Neural progenitor cell (in vitro differentiated cells): ENCODE results near the gene UBR2. TPM values are rescaled to one million over a fixed set of nuclear protein-coding genes. Genes with fewer than 3 reads are reported as not detected.

ENCODE experiments used
- DNase-seq: peaks from one replicate; pipeline ENCODE4 v3.0.0-alpha.2; 2016; ENCODE audit warnings: low spot score
- H2AFZ ChIP-seq: fragments of 200-600 bp; sonication (generic); replicated peaks from 2 replicates; pipeline ENCODE4 v1.6.1; 2016; ENCODE audit warnings: antibody characterized with exemption
- H3F3A ChIP-seq: fragments of 200-600 bp; sonication (generic); 2 replicates; pipeline ENCODE4 v1.6.1; 2016; ENCODE audit warnings: antibody characterized with exemption, low read depth
- H3K27ac ChIP-seq: fragments of 200-600 bp; sonication (generic); 2 replicates; pipeline ENCODE4 v1.5.1; 2016; ENCODE audit warnings: mild to moderate bottlenecking
- H3K27me3 ChIP-seq: fragments of 200-600 bp; sonication (generic); 2 replicates; pipeline ENCODE4 v1.6.1; 2016; ENCODE audit warnings: mild to moderate bottlenecking, moderate library complexity
- H3K36me3 ChIP-seq: fragments of 200-600 bp; sonication (generic); 2 replicates; pipeline ENCODE4 v1.5.1; 2016
- H3K4me1 ChIP-seq: fragments of 200-600 bp; sonication (generic); 2 replicates; pipeline ENCODE4 v1.6.1; 2016; ENCODE audit warnings: mixed run types
- H3K4me2 ChIP-seq: fragments of 200-600 bp; sonication (generic); 2 replicates; pipeline ENCODE4 v1.6.1; 2016
- H3K4me3 ChIP-seq: fragments of 200-600 bp; sonication (generic); 2 replicates; pipeline ENCODE4 v1.5.1; 2016
- H3K79me2 ChIP-seq: fragments of 200-600 bp; sonication (generic); 2 replicates; pipeline ENCODE4 v1.6.1; 2016; ENCODE audit warnings: low read depth
- H3K9ac ChIP-seq: fragments of 200-600 bp; sonication (generic); 2 replicates; pipeline ENCODE4 v1.6.1; 2016
- H3K9me3 ChIP-seq: fragments of 200-600 bp; sonication (generic); 2 replicates; pipeline ENCODE4 v1.5.1; 2016; ENCODE audit warnings: low read depth
- H4K20me1 ChIP-seq: fragments of 200-600 bp; sonication (generic); 2 replicates; pipeline ENCODE4 v1.6.1; 2016; ENCODE audit warnings: low read depth
- H3K27ac Mint-ChIP-seq: 3 replicates; pipeline ENCODE4 v1.8.0; 2021; ENCODE audit warnings: mixed read lengths
- H3K27me3 Mint-ChIP-seq: 2 replicates; pipeline ENCODE4 v1.8.0; 2022; ENCODE audit warnings: low read depth, mild to moderate bottlenecking, inconsistent platforms, moderate library complexity, mixed read lengths; ENCODE audit not compliant: insufficient read depth
- H3K36me3 Mint-ChIP-seq: 3 replicates; pipeline ENCODE4 v1.8.0; 2021; ENCODE audit warnings: mixed read lengths
- H3K4me1 Mint-ChIP-seq: 3 replicates; pipeline ENCODE4 v1.8.0; 2021; ENCODE audit warnings: mixed read lengths
- H3K4me3 Mint-ChIP-seq: 3 replicates; pipeline ENCODE4 v1.8.0; 2021; ENCODE audit warnings: mild to moderate bottlenecking, moderate library complexity, mixed read lengths
- H3K9me3 Mint-ChIP-seq: 3 replicates; pipeline ENCODE4 v1.8.0; 2020; ENCODE audit warnings: mixed read lengths
- CTCF ChIP-seq: fragments of 200-600 bp; sonication (generic); IDR thresholded peaks from 2 replicates; pipeline ENCODE4 v1.5.1; 2017; ENCODE audit warnings: antibody characterized with exemption, mild to moderate bottlenecking
- EZH2 ChIP-seq: fragments of 200-600 bp; sonication (generic); IDR thresholded peaks from 2 replicates; pipeline ENCODE4 v1.6.1; 2017; ENCODE audit warnings: antibody characterized with exemption, mild to moderate bottlenecking, moderate library complexity
- EZH2phosphoT487 ChIP-seq: fragments of 200-600 bp; sonication (generic); IDR thresholded peaks from 2 replicates; pipeline ENCODE4 v1.6.1; 2017; ENCODE audit warnings: antibody characterized with exemption
- total RNA-seq: library from RNA; depleted of rRNA; stranded (reverse); fragments of >200 nt; gene quantifications from 2 replicates; pipeline ENCODE4 v1.2.3, GENCODE V29; 2015; ENCODE audit warnings: low replicate concordance

UBR2 gene
- total RNA-seq, 1 donor from 2014 or later: 34.7 TPM

- H3K36me3 ChIP-seq: no peaks in the 10 kb centered on the region
- H3K27ac ChIP-seq: no peak overlapping the region
- Mint-ChIP-seq H3K36me3 (no peaks in the 10 kb centered on the region), H3K27me3 (peaks cover 8% of the 10 kb centered on the region), H3K9me3 (no peaks in the 10 kb centered on the region), H3K4me3 (no peak overlapping the region), H3K4me1 (peaks cover 2% of the 10 kb centered on the region), H3K27ac (no peak overlapping the region)
- no peak overlapping the region for H3K4me2 ChIP-seq
- DNase-seq: peak; percentile 84
- no peaks in the 10 kb centered on the region for H4K20me1 ChIP-seq
- H3F3A ChIP-seq: no peaks in the 10 kb centered on the region
- H2AFZ ChIP-seq: peak overlapping the region; percentile 87
- H3K79me2 ChIP-seq: no peaks in the 10 kb centered on the region
- H3K9me3 ChIP-seq: no peaks in the 10 kb centered on the region
- TF ChIP-seq EZH2 (no peak), CTCF (peak; percentile 93), EZH2phosphoT487 (no peak)
- no peak overlapping the region for H3K9ac ChIP-seq
- no peaks in the 10 kb centered on the region for H3K27me3 ChIP-seq
- no peaks in the 10 kb centered on the region for H3K4me1 ChIP-seq
- H3K4me3 ChIP-seq: no peak overlapping the region
These were observed 162.8 kb downstream of the UBR2 start for GRCh38 chr6:42726485-42727086.

GRCh38 chr6:42727087-42727611 lies 163.3 kb downstream of the UBR2 start:
- Histone ChIP-seq H3K4me3 (no peak overlapping the region), H3K79me2 (no peaks in the 10 kb centered on the region), H3K9ac (no peak overlapping the region), H4K20me1 (no peaks in the 10 kb centered on the region), H3K4me1 (no peaks in the 10 kb centered on the region), H3K27me3 (no peaks in the 10 kb centered on the region), H2AFZ (peak overlapping the region; percentile 87), H3F3A (no peaks in the 10 kb centered on the region), H3K9me3 (no peaks in the 10 kb centered on the region), H3K36me3 (no peaks in the 10 kb centered on the region), H3K4me2 (no peak overlapping the region), H3K27ac (no peak overlapping the region)
- Mint-ChIP-seq H3K9me3 (no peaks in the 10 kb centered on the region), H3K27ac (no peak overlapping the region), H3K27me3 (peaks cover 4% of the 10 kb centered on the region), H3K36me3 (no peaks in the 10 kb centered on the region), H3K4me3 (no peak overlapping the region), H3K4me1 (peaks cover 2% of the 10 kb centered on the region)
- no peak for DNase-seq
- TF ChIP-seq EZH2phosphoT487 (no peak), CTCF (no peak), EZH2 (no peak)

GRCh38 chr6:42727627-42728026 lies 163.8 kb downstream of the UBR2 start:
- H3K9me3 ChIP-seq: no peaks in the 10 kb centered on the region
- H3K4me3 ChIP-seq: no peak overlapping the region
- no peak overlapping the region for H3K27ac ChIP-seq
- no peak overlapping the region for H3K9ac ChIP-seq
- H3K4me1 ChIP-seq: no peaks in the 10 kb centered on the region
- H3K27me3 Mint-ChIP-seq: peaks cover 5% of the 10 kb centered on the region
- H3K79me2 ChIP-seq: no peaks in the 10 kb centered on the region
- H3K4me1 Mint-ChIP-seq: peaks cover 2% of the 10 kb centered on the region
- H3K9me3 Mint-ChIP-seq: no peaks in the 10 kb centered on the region
- H3K4me3 Mint-ChIP-seq: no peak overlapping the region
- no peak for TF ChIP-seq EZH2phosphoT487
- no peak for TF ChIP-seq CTCF
- TF ChIP-seq EZH2: no peak
- H3K36me3 Mint-ChIP-seq: no peaks in the 10 kb centered on the region
- no peaks in the 10 kb centered on the region for H4K20me1 ChIP-seq
- no peak overlapping the region for H3K4me2 ChIP-seq
- H3K36me3 ChIP-seq: no peaks in the 10 kb centered on the region
- no peaks in the 10 kb centered on the region for H3F3A ChIP-seq
- no peak overlapping the region for H2AFZ ChIP-seq
- no peak overlapping the region for H3K27ac Mint-ChIP-seq
- H3K27me3 ChIP-seq: no peaks in the 10 kb centered on the region
- no peak for DNase-seq
